Kidney (tissue), 14 donors: ENCODE results near the gene GARIN3. TPM values are rescaled to one million over a fixed set of nuclear protein-coding genes. Genes with fewer than 3 reads are reported as not detected.

Source experiments
- DNase-seq, 5 donors: peaks; one replicate each; pipeline ENCODE4 v3.0.0-alpha.2; 2013 to 2020
- FAIRE-seq: peaks from 2 replicates; lab custom pipeline; 2012; peaks lifted over from hg19 to GRCh38; lab: Jason Lieb, UNC
- H3K27ac ChIP-seq, 2 donors: one replicate each; pipeline ENCODE4 v1.7.0; 2013; ENCODE audit warnings: low read depth in 2 of 2, low read length in 2 of 2, inconsistent platforms in 1 of 2
- H3K27me3 ChIP-seq: one replicate; pipeline ENCODE4 v1.7.1; 2013; ENCODE audit warnings: low read length, inconsistent platforms; ENCODE audit not compliant: control insufficient read depth, insufficient read depth
- H3K36me3 ChIP-seq, 3 donors: one replicate each; pipeline versions ENCODE4 v1.7.0 to v1.7.1; 2013; ENCODE audit warnings: low read length in 3 of 3, control low read depth in 1 of 3, inconsistent platforms in 1 of 3; ENCODE audit not compliant: insufficient read depth in 3 of 3, control insufficient read depth in 2 of 3
- H3K4me1 ChIP-seq, 3 donors: one replicate each; pipeline versions ENCODE4 v1.7.0 to v1.7.1; 2013; ENCODE audit warnings: low read length in 3 of 3, inconsistent platforms in 1 of 3, low read depth in 1 of 3; ENCODE audit not compliant: control insufficient read depth in 2 of 3, insufficient read depth in 2 of 3
- H3K4me3 ChIP-seq, 3 donors: one replicate each; pipeline versions ENCODE4 v1.7.0 to v1.8.1; 2013; ENCODE audit warnings: low read length in 3 of 3, control low read depth in 1 of 3, inconsistent platforms in 1 of 3
- H3K9ac ChIP-seq, 3 donors: one replicate each; pipeline versions ENCODE4 v1.7.0 to v1.7.1; 2013; ENCODE audit warnings: low read length in 3 of 3, control low read depth in 1 of 3, inconsistent platforms in 1 of 3
- H3K9me3 ChIP-seq, 3 donors: one replicate each; pipeline versions ENCODE4 v1.7.0 to v1.7.1; 2013; ENCODE audit warnings: low read length in 3 of 3, control low read depth in 1 of 3, inconsistent platforms in 1 of 3; ENCODE audit not compliant: control insufficient read depth in 2 of 3, insufficient read depth in 1 of 3
- intact Hi-C: fragments of 100-400 bp; cut with DNase I; formaldehyde crosslinking; loops from one replicate; pipeline ENCODE4 v1.11.1; 2022
- polyA plus RNA-seq: library from polyadenylated mRNA; stranded (reverse); fragments of 350-450 nt; fragmentation: Illumina TruSeq; extraction: RNeasy Lipid Tissue Mini Kit (QIAGEN cat#74804); gene quantifications from one replicate; pipeline ENCODE4 v1.2.3, GENCODE V29; 2014; ENCODE audit warnings: low read depth, low replicate concordance; ENCODE audit not compliant: insufficient read depth
- total RNA-seq: library from RNA; stranded (reverse); fragmentation: NEBNext Ultra II Directional; extraction: Animal tissue kit (Norgen Biotek cat#: 25700); gene quantifications from one replicate; pipeline ENCODE4 v1.2.1, GENCODE V29; 2021
- TF ChIP-seq, protein P1 (sequence below): IDR thresholded peaks from 3 replicates; pipeline ENCODE4 v1.5.1; 2012; ENCODE audit warnings: mild to moderate bottlenecking, moderate library complexity, borderline replicate concordance; ENCODE audit not compliant: insufficient read depth; ENCODE audit errors: extremely low read depth
- donor health status: control.
- donor health status: control.
- donor health status: control.
- donor health status: control.
- donor health status: control.
- donor health status: DM: yes; HTN: yes; CAD: no.
- donor health status: Normal renal cell carcinoma (clear cell type).

Gene GARIN3
- total and polyA plus RNA-seq, 2 donors from 2014 or later, result not detected

DNA sequence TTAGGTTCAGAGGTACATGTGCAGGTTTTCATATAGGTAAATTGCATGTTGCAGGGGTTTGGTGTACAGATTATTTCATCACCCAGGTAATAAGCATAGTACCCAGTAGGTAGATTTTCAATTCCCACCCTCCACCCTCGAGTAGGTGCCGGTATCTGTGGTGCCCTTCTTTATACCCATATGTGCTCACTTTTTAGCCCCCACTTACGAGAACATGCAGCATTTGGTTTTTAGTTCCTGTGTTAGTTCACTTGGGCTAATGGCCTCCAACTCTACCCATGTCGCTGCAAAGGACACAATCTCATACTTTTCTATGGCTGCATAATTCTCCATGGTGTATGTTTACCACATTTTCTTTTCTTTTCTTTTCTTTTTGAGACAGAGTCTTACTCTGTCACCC, 35.8 kb upstream of the GARIN3 start:
- H3K27ac ChIP-seq, result no peak overlapping the region
- no peak for DNase-seq
- H3K4me3 ChIP-seq, result no peak overlapping the region
- intact Hi-C loops, result no loop called here
- TF ChIP-seq, protein P1, sequence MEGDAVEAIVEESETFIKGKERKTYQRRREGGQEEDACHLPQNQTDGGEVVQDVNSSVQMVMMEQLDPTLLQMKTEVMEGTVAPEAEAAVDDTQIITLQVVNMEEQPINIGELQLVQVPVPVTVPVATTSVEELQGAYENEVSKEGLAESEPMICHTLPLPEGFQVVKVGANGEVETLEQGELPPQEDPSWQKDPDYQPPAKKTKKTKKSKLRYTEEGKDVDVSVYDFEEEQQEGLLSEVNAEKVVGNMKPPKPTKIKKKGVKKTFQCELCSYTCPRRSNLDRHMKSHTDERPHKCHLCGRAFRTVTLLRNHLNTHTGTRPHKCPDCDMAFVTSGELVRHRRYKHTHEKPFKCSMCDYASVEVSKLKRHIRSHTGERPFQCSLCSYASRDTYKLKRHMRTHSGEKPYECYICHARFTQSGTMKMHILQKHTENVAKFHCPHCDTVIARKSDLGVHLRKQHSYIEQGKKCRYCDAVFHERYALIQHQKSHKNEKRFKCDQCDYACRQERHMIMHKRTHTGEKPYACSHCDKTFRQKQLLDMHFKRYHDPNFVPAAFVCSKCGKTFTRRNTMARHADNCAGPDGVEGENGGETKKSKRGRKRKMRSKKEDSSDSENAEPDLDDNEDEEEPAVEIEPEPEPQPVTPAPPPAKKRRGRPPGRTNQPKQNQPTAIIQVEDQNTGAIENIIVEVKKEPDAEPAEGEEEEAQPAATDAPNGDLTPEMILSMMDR, result no peak
- no peaks in the 10 kb centered on the region for H3K27me3 ChIP-seq
- H3K36me3 ChIP-seq, result no peaks in the 10 kb centered on the region
- no peaks in the 10 kb centered on the region for H3K4me1 ChIP-seq
- no peak overlapping the region for H3K9ac ChIP-seq
- no peaks in the 10 kb centered on the region for H3K9me3 ChIP-seq
- no peak for FAIRE-seq

DNA sequence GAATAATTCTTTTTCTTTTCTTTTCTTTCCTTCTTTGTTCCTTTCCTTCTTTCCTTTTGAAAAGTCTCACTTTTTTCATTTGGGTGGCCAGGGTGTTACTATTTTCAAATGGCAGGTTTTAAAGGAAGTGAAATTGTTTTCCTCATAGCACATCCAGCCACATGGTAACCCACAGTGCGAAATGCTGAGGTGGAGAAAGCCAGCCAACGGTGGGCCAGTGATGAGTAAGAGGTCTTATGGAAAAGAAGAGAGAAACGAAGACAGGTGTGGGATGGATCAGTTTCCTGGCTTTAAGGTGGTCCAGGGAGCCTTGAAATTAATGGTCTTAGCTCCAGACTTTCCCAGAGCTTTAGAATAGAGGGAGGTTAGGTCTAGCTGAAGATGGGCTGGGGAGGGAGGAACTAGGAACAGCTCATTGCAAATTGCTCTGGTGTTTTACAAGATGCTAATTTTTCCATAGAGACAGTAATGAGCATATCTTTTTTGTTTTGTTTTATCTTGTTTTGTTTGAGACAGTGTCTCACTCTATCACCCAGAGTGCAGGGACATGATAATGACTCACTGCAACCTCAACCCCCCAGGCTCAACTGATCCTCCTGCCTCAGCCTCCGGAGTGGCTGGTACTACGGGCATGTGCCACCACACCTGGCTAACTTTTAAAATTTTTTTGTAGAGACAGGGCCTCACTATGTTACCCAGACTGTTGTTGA, 32.4 kb upstream of the GARIN3 start:
- TF ChIP-seq, protein P1, result no peak
- no peak overlapping the region for H3K27ac ChIP-seq
- H3K9me3 ChIP-seq, result no peaks in the 10 kb centered on the region
- no peaks in the 10 kb centered on the region for H3K36me3 ChIP-seq
- H3K4me3 ChIP-seq, result no peak overlapping the region
- no peak for DNase-seq
- no peaks in the 10 kb centered on the region for H3K4me1 ChIP-seq
- no peak for FAIRE-seq
- H3K9ac ChIP-seq, result no peak overlapping the region
- H3K27me3 ChIP-seq, result no peaks in the 10 kb centered on the region
- intact Hi-C loops, result no loop called here

DNA sequence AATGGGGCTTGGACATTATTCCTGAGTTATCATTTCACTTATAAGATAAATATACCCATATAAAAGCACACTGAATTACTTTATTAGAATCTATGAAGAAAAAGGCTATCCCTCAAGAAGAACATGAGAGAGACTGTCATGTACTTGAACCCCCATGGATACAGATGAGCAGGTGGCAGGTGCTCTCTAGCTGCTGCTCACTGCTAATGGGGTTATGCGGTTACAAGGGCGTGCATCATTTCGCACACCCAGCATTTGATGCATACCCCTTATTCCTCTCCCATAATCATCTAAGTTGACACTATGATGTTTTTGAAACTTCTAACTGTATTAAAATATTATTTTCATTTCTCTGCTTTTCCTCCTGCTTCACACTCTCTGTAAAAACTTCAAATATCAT, 31.0 kb upstream of the GARIN3 start:
- intact Hi-C loops, result no loop called here

More for the DNA sequence above, 31.0 kb upstream of the GARIN3 start:
- FAIRE-seq (no peak), DNase-seq (no peak)
- H3K27me3 ChIP-seq, result no peaks in the 10 kb centered on the region
- H3K4me1 ChIP-seq, result no peaks in the 10 kb centered on the region
- H3K27ac ChIP-seq, result no peak overlapping the region
- TF ChIP-seq, protein P1, result no peak
- H3K36me3 ChIP-seq, result no peaks in the 10 kb centered on the region
- no peak overlapping the region for H3K9ac ChIP-seq
- H3K4me3 ChIP-seq, result no peak overlapping the region
- H3K9me3 ChIP-seq, result no peaks in the 10 kb centered on the region
